Stomach (tissue), 4 donors: Measurements from ENCODE around the gene ATXN7L2.

Experiments
- EP300 ChIP-seq: sonication (generic); formaldehyde crosslinking; IDR thresholded peaks from one replicate; pipeline ENCODE4 v1.6.1; 2017; ENCODE audit warnings: antibody characterized with exemption
- POLR2A ChIP-seq, 4 donors: fragments of 450-650 bp; IDR thresholded peaks; one replicate each; pipeline ENCODE4 v1.6.1; 2016; ENCODE audit warnings: antibody characterized with exemption in 4 of 4, control low read depth in 2 of 4, mild to moderate bottlenecking in 1 of 4, moderate library complexity in 1 of 4
- POLR2AphosphoS5 ChIP-seq, 3 donors: sonication (generic); formaldehyde crosslinking; IDR thresholded peaks; one replicate each; pipeline ENCODE4 v1.6.1; 2016; ENCODE audit warnings: antibody characterized with exemption in 3 of 3
- TF ChIP-seq, protein P1 (sequence below), 7 experiments: fragments of 450-650 bp in 4 of 7; fragments of 200-600 bp in 3 of 7; sonication (generic) in 3 of 7; IDR thresholded peaks; one replicate each; pipeline ENCODE4 v1.5.1; 2016 to 2019; ENCODE audit warnings: antibody characterized with exemption in 7 of 7, control low read depth in 2 of 7, mild to moderate bottlenecking in 1 of 7

GRCh38 chr1:109529881-109530456, 46.3 kb downstream of the ATXN7L2 start:
- TF ChIP-seq, protein P1, sequence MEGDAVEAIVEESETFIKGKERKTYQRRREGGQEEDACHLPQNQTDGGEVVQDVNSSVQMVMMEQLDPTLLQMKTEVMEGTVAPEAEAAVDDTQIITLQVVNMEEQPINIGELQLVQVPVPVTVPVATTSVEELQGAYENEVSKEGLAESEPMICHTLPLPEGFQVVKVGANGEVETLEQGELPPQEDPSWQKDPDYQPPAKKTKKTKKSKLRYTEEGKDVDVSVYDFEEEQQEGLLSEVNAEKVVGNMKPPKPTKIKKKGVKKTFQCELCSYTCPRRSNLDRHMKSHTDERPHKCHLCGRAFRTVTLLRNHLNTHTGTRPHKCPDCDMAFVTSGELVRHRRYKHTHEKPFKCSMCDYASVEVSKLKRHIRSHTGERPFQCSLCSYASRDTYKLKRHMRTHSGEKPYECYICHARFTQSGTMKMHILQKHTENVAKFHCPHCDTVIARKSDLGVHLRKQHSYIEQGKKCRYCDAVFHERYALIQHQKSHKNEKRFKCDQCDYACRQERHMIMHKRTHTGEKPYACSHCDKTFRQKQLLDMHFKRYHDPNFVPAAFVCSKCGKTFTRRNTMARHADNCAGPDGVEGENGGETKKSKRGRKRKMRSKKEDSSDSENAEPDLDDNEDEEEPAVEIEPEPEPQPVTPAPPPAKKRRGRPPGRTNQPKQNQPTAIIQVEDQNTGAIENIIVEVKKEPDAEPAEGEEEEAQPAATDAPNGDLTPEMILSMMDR (IDR thresholded peaks at IDR 0.05): no peak
- no peak for TF ChIP-seq POLR2AphosphoS5 (IDR thresholded peaks at IDR 0.05)
- no peak for TF ChIP-seq EP300
- no peak for TF ChIP-seq POLR2A (IDR thresholded peaks at IDR 0.05)
